ENCODE measurements around the gene YIPF7.

The YIPF7 gene

DNA sequence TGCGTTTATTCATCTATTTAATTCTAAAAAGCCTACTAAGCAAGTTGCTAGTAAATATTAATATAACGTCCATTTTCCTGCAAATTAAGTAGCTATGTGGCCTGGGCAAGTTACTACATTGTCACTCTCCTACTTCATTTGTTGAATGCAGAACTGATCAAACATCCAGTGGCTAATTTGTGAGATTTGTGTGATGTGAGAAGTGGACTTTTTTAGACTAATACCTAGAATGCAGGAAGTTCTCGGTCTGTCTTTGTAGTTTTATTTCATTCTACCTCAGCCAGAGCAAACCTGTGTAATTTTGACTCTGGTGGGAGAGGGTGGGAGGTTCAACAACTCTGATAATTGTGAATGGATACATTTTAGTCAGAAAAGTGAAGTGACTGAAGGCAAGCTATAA is 27.6 kb upstream of the YIPF7 start:
- H2BK5ac ChIP-seq (ENCODE audit: low read length): no peak overlapping the region
- no peak overlapping the region for H3K18ac ChIP-seq (ENCODE audit: low read length)
- no peaks in the 10 kb centered on the region for H3K9me3 ChIP-seq (replicated peaks in 1 of 2; ENCODE audit: control insufficient read depth in 2 of 2, insufficient read depth in 1 of 2, low read depth in 1 of 2, low read length in 2 of 2)
- no peak overlapping the region for H2BK15ac ChIP-seq (ENCODE audit: low read length)
- no peak overlapping the region for H3K9ac ChIP-seq (ENCODE audit: low read depth, low read length, poor library complexity)
- H3K27ac ChIP-seq (replicated peaks; ENCODE audit: low read length): no peak overlapping the region
- H3K4ac ChIP-seq (ENCODE audit: low read length): no peak overlapping the region
- no peak overlapping the region for H2BK120ac ChIP-seq (ENCODE audit: low read depth, low read length)
- no peak overlapping the region for H4K91ac ChIP-seq (ENCODE audit: low read depth, low read length, poor library complexity)
- H3K14ac ChIP-seq (ENCODE audit: low read length): no peak overlapping the region
- peak overlapping the region; percentile 71 for H3K4me2 ChIP-seq (ENCODE audit: insufficient read depth, low read length, poor library complexity, severe bottlenecking)
- H3K27me3 ChIP-seq (ENCODE audit: control insufficient read depth in 3 of 3, insufficient read depth in 3 of 3, low read depth in 1 of 3, low read length in 3 of 3): no peaks in the 10 kb centered on the region
- no peak for DNase-seq (ENCODE audit: low spot score)
- no peak overlapping the region for H3K23ac ChIP-seq (ENCODE audit: low read depth, low read length, poor library complexity)
- no peak overlapping the region for H4K8ac ChIP-seq (ENCODE audit: low read depth, low read length)
- peak overlapping the region; percentile 91 for H2AFZ ChIP-seq (ENCODE audit: low read length)
- no peaks in the 10 kb centered on the region for H3K4me1 ChIP-seq (ENCODE audit: control insufficient read depth in 2 of 2, insufficient read depth in 1 of 2, low read depth in 1 of 2, low read length in 2 of 2)
- H3K79me1 ChIP-seq (ENCODE audit: low read depth, low read length): no peaks in the 10 kb centered on the region
- no CpG with 5 or more reads among the region's 3 CpGs for WGBS, 2 donors (ENCODE audit: extremely low coverage in 2 of 2, insufficient read length in 2 of 2, insufficient replicate concordance in 1 of 2)
- H3K4me3 ChIP-seq (ENCODE audit: low read length in 2 of 2): peak overlapping the region; percentile 60 to 87
- peaks cover 2 to 36% of the 10 kb centered on the region in 2 donors for H3K36me3 ChIP-seq (replicated peaks in 1 of 2; ENCODE audit: control insufficient read depth in 2 of 2, insufficient read depth in 2 of 2, low read length in 2 of 2)
- no peak overlapping the region for H2BK12ac ChIP-seq (ENCODE audit: low read length)
- no peak overlapping the region for H2AK5ac ChIP-seq (ENCODE audit: low read depth, low read length)

DNA sequence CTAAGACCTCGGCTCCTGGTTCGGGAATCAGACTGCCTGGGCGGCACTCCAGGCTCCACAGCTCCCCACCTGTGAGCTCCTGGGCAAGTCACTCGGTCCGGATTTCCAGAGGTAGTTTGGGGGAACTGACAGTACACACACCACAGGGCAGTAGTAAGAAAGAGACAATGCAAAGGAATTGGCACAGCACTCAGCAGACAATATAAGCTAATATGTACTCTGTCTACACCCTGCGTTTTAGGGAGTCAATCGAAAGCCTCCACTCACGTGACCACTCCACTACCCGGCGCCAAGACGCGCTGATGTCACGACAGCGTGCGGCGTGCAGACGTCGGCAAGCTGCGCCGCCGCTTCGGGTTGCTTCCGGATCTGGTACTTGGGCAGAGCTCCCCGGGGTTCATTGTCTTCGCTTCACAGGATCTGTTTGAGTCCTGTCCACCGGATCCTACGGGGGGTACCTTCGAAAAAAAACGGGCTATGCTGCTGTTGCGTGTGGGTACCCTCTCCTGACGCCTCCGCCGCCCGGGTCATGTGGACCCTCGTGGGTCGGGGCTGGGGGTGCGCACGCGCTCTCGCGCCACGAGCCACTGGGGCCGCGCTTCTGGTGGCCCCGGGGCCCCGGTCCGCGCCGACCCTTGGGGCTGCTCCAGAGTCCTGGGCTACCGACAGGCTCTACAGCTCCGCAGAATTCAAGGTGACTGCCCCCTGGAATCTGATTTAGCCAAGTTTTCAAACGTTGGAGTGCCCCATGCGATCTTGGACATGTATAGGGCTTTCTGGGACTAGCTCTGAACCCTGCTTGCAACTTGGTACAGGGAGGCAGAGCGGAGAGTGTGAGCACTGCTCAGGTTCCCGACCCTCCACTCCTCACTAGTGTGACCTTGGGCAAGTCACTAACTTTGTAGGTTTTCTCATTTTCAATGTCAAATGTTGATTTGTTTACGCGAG is 26.9 kb upstream of the YIPF7 start, which contains the start of gene GUF1:
Gene GUF1, plus strand, starts transcription at position 327 of the 948 bp plus-strand sequence. Its CDS starts 203 bp downstream, at position 530.
- no peaks in the 10 kb centered on the region for H3K27me3 ChIP-seq (ENCODE audit: control insufficient read depth in 3 of 3, insufficient read depth in 3 of 3, low read depth in 1 of 3, low read length in 3 of 3)
- H3K36me3 ChIP-seq (replicated peaks in 1 of 2; ENCODE audit: control insufficient read depth in 2 of 2, insufficient read depth in 2 of 2, low read length in 2 of 2): peaks cover 2 to 29% of the 10 kb centered on the region in 2 donors
- peak within 1 kb of the TSS; percentile 90 for H3K18ac ChIP-seq (ENCODE audit: low read length)
- H3K4ac ChIP-seq (ENCODE audit: low read length): no peak within 1 kb of the TSS
- H2BK120ac ChIP-seq (ENCODE audit: low read depth, low read length): no peak within 1 kb of the TSS
- H3K4me3 ChIP-seq (ENCODE audit: low read length in 2 of 2): peak within 1 kb of the TSS; percentile 60 to 87
- no peak within 1 kb of the TSS for H3K14ac ChIP-seq (ENCODE audit: low read length)
- H4K8ac ChIP-seq (ENCODE audit: low read depth, low read length): no peak within 1 kb of the TSS
- DNase-seq (ENCODE audit: low spot score): peak; percentile 78
- peak within 1 kb of the TSS; percentile 65 for H3K23ac ChIP-seq (ENCODE audit: low read depth, low read length, poor library complexity)
- WGBS, 2 donors (ENCODE audit: extremely low coverage in 2 of 2, insufficient read length in 2 of 2, insufficient replicate concordance in 1 of 2): no CpG with 5 or more reads among the region's 57 CpGs
- H3K9ac ChIP-seq (ENCODE audit: low read depth, low read length, poor library complexity): peak within 1 kb of the TSS; percentile 82
- no peak within 1 kb of the TSS for H2BK12ac ChIP-seq (ENCODE audit: low read length)
- H2AK5ac ChIP-seq (ENCODE audit: low read depth, low read length): no peak within 1 kb of the TSS
- H3K9me3 ChIP-seq (replicated peaks in 1 of 2; ENCODE audit: control insufficient read depth in 2 of 2, insufficient read depth in 1 of 2, low read depth in 1 of 2, low read length in 2 of 2): no peaks in the 10 kb centered on the region
- H2BK15ac ChIP-seq (ENCODE audit: low read length): no peak within 1 kb of the TSS
- H3K4me2 ChIP-seq (ENCODE audit: insufficient read depth, low read length, poor library complexity, severe bottlenecking): peak within 1 kb of the TSS; percentile 71
- no peak within 1 kb of the TSS for H4K91ac ChIP-seq (ENCODE audit: low read depth, low read length, poor library complexity)
- peak within 1 kb of the TSS; percentile 75 for H2BK5ac ChIP-seq (ENCODE audit: low read length)
- H3K27ac ChIP-seq (replicated peaks; ENCODE audit: low read length): peak within 1 kb of the TSS; percentile 25
- no peaks in the 10 kb centered on the region for H3K79me1 ChIP-seq (ENCODE audit: low read depth, low read length)
- no peaks in the 10 kb centered on the region for H3K4me1 ChIP-seq (ENCODE audit: control insufficient read depth in 2 of 2, insufficient read depth in 1 of 2, low read depth in 1 of 2, low read length in 2 of 2)
- H2AFZ ChIP-seq (ENCODE audit: low read length): peak within 1 kb of the TSS; percentile 91

DNA sequence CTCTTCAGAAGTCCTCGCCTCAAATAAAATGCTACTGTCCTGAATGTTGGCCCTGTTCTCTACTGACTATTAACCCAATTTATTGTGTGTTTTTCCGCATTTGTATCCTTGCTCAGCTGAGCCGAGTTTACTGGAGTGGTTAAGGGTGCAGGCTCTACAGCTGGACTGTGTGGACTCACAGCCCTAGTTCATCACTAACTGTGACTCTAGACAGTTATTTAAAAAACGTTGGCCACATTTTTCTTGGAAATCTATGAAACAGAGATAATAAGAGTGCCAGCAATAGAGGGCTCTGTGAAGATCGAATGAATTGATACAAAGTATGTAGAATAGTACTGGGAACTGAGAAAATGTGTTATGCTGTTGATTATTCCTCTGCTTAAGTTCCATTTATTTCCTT is 23.9 kb upstream of the YIPF7 start:
- Histone ChIP-seq H3K23ac (ENCODE audit: low read depth, low read length, poor library complexity) (no peak overlapping the region), H2AFZ (ENCODE audit: low read length) (peak overlapping the region; percentile 30), H3K18ac (ENCODE audit: low read length) (no peak overlapping the region), H4K91ac (ENCODE audit: low read depth, low read length, poor library complexity) (no peak overlapping the region), H3K4ac (ENCODE audit: low read length) (no peak overlapping the region), H2BK5ac (ENCODE audit: low read length) (no peak overlapping the region), H3K9ac (ENCODE audit: low read depth, low read length, poor library complexity) (no peak overlapping the region), H3K4me2 (ENCODE audit: insufficient read depth, low read length, poor library complexity, severe bottlenecking) (no peak overlapping the region), H2AK5ac (ENCODE audit: low read depth, low read length) (no peak overlapping the region), H3K14ac (ENCODE audit: low read length) (no peak overlapping the region), H3K27me3 (ENCODE audit: control insufficient read depth in 3 of 3, insufficient read depth in 3 of 3, low read depth in 1 of 3, low read length in 3 of 3) (peaks cover 0 to 6% (median 0%) of the 10 kb centered on the region in 3 experiments), H3K9me3 (replicated peaks in 1 of 2; ENCODE audit: control insufficient read depth in 2 of 2, insufficient read depth in 1 of 2, low read depth in 1 of 2, low read length in 2 of 2) (no peaks in the 10 kb centered on the region), H3K4me3 (ENCODE audit: low read length in 2 of 2) (no peak overlapping the region), H2BK12ac (ENCODE audit: low read length) (no peak overlapping the region), H2BK15ac (ENCODE audit: low read length) (no peak overlapping the region), H3K79me1 (ENCODE audit: low read depth, low read length) (no peaks in the 10 kb centered on the region), H4K8ac (ENCODE audit: low read depth, low read length) (no peak overlapping the region), H3K36me3 (replicated peaks in 1 of 2; ENCODE audit: control insufficient read depth in 2 of 2, insufficient read depth in 2 of 2, low read length in 2 of 2) (no peaks in the 10 kb centered on the region), H3K4me1 (ENCODE audit: control insufficient read depth in 2 of 2, insufficient read depth in 1 of 2, low read depth in 1 of 2, low read length in 2 of 2) (no peaks in the 10 kb centered on the region), H3K27ac (replicated peaks; ENCODE audit: low read length) (no peak overlapping the region), H2BK120ac (ENCODE audit: low read depth, low read length) (no peak overlapping the region)
- WGBS, 2 donors (ENCODE audit: extremely low coverage in 2 of 2, insufficient read length in 2 of 2, insufficient replicate concordance in 1 of 2): no CpG with 5 or more reads among the region's 5 CpGs
- no peak for DNase-seq (ENCODE audit: low spot score)

DNA sequence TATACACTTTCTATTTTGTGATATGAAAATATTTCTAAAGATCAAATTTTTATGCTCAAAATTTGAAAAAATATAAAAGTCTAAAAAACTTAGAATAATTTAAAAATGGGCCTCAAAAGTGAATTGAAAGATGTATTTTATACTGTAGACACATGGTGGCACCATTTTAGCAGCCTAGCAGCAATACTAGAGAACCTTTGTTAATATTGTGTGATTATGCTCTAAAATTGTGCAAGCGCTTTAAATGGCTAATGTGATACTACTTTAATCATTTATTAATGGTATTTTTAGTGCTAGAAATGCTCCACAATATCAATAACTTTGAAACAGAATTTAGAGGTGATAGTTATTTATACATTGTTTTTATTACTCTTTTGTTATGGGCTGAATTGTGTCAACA is 23.0 kb upstream of the YIPF7 start:
- no peak overlapping the region for H2BK5ac ChIP-seq (ENCODE audit: low read length)
- no peak overlapping the region for H3K4me3 ChIP-seq (ENCODE audit: low read length in 2 of 2)
- no peak overlapping the region for H2AFZ ChIP-seq (ENCODE audit: low read length)
- no peaks in the 10 kb centered on the region for H3K9me3 ChIP-seq (replicated peaks in 1 of 2; ENCODE audit: control insufficient read depth in 2 of 2, insufficient read depth in 1 of 2, low read depth in 1 of 2, low read length in 2 of 2)
- H3K4me1 ChIP-seq (ENCODE audit: control insufficient read depth in 2 of 2, insufficient read depth in 1 of 2, low read depth in 1 of 2, low read length in 2 of 2): no peaks in the 10 kb centered on the region
- H3K36me3 ChIP-seq (replicated peaks in 1 of 2; ENCODE audit: control insufficient read depth in 2 of 2, insufficient read depth in 2 of 2, low read length in 2 of 2): no peaks in the 10 kb centered on the region
- H3K14ac ChIP-seq (ENCODE audit: low read length): no peak overlapping the region
- no peak overlapping the region for H2BK120ac ChIP-seq (ENCODE audit: low read depth, low read length)
- no peak overlapping the region for H3K27ac ChIP-seq (replicated peaks; ENCODE audit: low read length)
- no peak overlapping the region for H3K4me2 ChIP-seq (ENCODE audit: insufficient read depth, low read length, poor library complexity, severe bottlenecking)
- no peak overlapping the region for H2BK12ac ChIP-seq (ENCODE audit: low read length)
- no peak overlapping the region for H3K9ac ChIP-seq (ENCODE audit: low read depth, low read length, poor library complexity)
- WGBS, 2 donors (ENCODE audit: extremely low coverage in 2 of 2, insufficient read length in 2 of 2, insufficient replicate concordance in 1 of 2): no CpG with 5 or more reads among the region's 1 CpG
- H4K8ac ChIP-seq (ENCODE audit: low read depth, low read length): no peak overlapping the region
- H2BK15ac ChIP-seq (ENCODE audit: low read length): no peak overlapping the region
- no peak for DNase-seq (ENCODE audit: low spot score)
- no peak overlapping the region for H3K4ac ChIP-seq (ENCODE audit: low read length)
- H3K23ac ChIP-seq (ENCODE audit: low read depth, low read length, poor library complexity): no peak overlapping the region
- no peaks in the 10 kb centered on the region for H3K79me1 ChIP-seq (ENCODE audit: low read depth, low read length)
- no peak overlapping the region for H3K18ac ChIP-seq (ENCODE audit: low read length)
- H3K27me3 ChIP-seq (ENCODE audit: control insufficient read depth in 3 of 3, insufficient read depth in 3 of 3, low read depth in 1 of 3, low read length in 3 of 3): peaks cover 0 to 10% (median 0%) of the 10 kb centered on the region in 3 experiments
- no peak overlapping the region for H2AK5ac ChIP-seq (ENCODE audit: low read depth, low read length)
- no peak overlapping the region for H4K91ac ChIP-seq (ENCODE audit: low read depth, low read length, poor library complexity)

Measured in neuronal stem cell (in vitro differentiated cells).